GM19438 (cell line): Measurements from ENCODE around the gene BLTP3B.

Experiments
- ATAC-seq: cut with Tn5 transposase; IDR thresholded peaks from one replicate; pipeline ENCODE4 v1.9.1; 2021; ENCODE audit warnings: low read depth; ENCODE audit not compliant: unreplicated experiment

BLTP3B gene

GRCh38 chr12:100165356-100165755, 22.7 kb upstream of the BLTP3B start:
- no peak for ATAC-seq

GRCh38 chr12:100164153-100164704, 21.6 kb upstream of the BLTP3B start:
- ATAC-seq: no peak

GRCh38 chr12:100163416-100164152, 20.9 kb upstream of the BLTP3B start:
- ATAC-seq: peak; percentile 100

GRCh38 chr12:100159391-100160104, 16.9 kb upstream of the BLTP3B start:
- no peak for ATAC-seq

DNA sequence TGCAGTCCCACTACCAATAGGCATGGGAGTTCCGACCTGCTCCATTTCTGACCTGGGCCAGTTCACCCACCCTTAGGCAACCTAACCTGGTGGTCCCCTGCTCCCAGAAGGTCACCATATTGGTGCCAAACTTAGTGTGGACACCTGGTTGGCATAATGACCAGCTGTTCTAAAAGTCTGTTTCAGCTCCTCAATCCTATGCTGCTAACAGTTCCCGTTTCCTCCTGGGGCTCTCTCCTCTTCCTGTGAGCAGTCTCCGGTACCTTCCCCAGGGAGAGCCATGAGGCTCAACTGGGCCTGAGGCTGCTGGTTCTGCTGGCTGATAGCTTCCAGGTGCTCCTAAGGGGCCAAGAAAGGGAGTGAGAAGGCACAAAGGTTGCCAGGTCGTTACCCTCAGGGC, 15.9 kb upstream of the BLTP3B start:
- ATAC-seq: no peak

DNA sequence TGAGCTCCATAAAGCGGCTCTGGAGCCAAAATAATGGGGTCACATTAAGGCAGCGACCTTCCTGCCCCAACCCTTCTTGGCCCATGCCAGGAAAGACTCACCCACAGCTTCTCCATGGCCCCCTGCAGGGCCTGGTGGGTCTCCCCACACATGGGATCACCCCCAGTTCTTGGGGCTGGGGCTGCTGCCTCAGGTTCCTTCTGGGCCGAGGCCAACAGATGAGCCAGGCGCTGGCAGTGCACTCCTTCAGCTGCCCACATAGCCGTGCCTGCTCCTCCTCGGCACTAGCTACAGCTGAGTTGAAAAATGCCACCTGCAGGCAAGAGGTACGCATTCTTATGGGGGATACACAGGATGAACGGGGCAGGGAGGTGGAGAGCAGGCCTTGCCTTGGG, 14.8 kb upstream of the BLTP3B start:
- ATAC-seq: no peak

DNA sequence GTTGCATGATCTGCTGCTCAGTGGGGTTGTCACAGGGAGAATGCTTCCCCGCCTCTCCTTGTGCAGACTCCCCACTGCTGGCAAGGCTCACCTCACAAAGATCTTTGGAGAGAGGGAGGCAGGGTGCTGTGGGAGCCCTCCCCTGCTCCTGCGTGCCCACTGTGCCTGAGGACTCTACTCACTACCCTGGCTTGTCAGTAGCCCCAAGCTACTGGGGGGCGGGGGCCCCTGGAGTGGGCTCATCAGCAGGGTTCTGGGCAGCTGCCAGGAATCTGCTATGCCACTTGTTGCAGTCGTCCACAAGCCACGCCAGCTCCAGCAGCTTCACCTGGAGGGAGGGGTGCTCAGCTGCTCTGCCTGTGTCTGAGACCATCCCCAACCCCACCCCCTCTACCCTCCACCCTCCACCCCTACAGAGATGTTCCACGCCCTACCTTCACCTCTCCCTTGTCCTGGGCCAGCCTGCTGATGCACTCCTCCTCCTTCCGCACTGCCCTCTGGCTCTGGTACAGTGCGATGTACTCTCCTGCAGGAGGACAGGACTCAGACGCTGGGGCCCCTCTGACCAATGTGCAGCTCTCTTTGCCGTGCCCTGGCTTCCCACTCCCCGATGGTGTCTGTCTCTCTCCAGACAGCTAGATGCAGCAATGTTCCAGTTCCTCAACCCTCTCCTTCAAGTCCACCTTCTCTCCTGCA, 14.2 kb upstream of the BLTP3B start:
- no peak for ATAC-seq

DNA sequence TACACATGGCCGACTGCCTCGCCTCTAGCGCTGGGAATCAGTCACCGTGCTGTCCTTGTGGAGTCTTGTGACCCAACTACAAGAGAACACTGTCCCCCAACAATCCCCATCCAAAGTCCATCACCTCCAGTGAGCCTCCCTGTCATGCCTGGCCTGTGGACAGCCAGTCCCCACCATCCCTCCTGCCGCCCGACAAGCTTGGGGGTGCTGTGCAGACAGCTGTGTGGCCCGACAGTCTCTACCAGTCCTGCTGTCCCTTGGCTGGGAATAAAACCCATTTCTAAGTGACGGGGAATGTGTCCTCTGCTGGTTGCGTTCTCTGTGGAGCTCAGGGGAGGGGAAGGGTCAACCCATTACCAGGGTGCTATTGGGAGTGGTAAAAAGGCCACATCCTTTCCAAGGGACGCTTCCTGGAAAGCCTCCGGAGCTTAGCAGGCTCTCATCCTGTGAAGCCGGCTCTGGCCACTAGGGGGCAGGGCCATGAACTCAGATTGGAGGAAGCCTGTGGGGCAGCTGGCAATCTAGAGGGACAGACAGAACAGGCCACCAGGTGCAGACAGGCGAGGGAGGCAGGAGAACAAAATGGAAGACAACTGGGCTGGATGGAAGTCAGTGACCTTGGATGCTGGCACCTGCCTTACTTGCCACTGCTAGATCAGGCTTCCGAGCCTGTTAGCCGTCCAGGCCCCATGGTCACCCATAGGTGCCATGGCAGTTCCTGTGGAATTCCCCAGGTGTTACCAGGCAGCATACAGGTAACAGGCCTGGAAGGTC, 12.0 kb upstream of the BLTP3B start:
- ATAC-seq: peak; percentile 65

DNA sequence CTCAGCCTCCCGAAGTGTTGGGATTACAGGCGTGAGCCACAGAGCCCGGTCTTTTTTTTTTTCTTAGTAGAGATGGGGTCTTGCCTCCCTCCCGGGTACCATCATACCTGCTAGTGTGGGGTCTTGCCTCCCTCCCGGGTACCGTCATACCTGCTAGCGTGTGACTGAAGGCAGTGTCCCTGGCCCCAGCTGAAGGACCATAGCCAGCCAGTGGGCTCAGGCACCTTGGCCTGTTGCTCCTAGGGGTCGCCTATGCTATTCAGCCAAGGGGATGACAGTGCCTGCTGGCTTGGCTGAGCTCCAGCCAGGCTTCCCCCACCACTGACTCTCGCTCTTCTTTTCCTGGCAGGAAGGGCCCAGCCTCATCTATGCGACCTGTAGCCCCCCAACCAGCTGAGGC, 10.5 kb upstream of the BLTP3B start:
- ATAC-seq: no peak

GRCh38 chr12:100151769-100152168, 9.1 kb upstream of the BLTP3B start:
- no peak for ATAC-seq

- ATAC-seq: no peak
Measured at GRCh38 chr12:100146252-100146651, 3.6 kb upstream of the BLTP3B start.

- ATAC-seq: no peak
Measured at GRCh38 chr12:100145643-100146042, 3.0 kb upstream of the BLTP3B start.

DNA sequence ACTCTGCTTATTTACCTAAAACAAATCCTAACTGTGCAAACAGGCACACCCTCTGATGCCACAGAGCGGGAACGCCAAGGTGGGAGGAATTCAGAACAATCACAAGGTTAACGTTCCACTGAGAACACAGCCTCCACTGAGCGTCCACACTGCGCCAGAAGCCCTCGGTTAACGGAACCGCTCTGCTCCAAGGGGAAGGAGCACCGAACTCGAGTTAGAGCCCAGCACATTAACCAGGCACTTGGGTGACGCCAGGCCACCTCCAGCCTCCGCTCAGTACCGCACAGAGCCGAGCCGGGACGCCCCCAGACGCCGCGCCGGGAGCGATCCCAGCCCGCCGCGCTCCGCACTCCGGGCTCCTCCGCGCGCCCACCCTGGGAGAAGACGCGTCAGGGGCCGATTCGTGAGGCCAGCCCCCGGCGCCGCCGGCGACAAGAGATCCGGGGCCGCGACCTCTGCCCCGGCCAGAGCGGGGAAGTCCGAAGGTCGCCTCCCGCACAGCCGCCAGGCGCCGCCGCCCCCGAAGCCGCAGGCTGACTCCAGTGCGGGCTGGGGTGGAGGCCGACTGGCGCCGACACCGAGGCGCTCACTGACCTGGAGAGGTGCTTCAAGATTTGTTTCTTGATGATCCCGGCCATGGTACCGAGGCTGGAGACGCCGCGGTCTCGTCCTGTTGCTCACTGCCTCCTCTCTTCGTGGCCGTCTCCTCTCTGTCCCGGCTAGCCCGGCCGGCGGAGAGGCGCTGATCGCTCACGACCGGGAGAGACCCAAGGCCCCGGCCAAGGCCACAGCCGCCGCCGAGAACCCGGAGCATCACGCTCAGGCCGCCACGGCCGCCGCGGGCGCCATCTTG, 450 bp downstream of the BLTP3B start:
- ATAC-seq: peak; percentile 49

DNA sequence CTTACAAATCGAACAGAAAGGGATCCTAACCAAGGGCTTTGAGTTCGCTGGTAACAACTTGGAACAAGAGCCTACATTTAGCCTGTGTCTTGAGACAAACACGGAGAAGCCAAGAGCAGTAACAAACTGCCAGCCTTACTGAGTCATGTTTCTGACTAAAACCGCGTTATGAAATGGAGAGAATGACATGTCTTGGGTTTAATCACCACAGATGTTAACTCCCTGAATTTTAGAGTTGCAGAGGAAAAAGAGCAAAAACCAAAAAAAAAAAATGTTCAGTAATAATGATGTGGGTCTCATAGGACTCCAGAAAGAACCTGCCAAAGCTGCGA, 1.0 kb downstream of the BLTP3B start:
- no peak for ATAC-seq

- ATAC-seq: no peak
Measured at GRCh38 chr12:100138803-100139098, 3.9 kb downstream of the BLTP3B start.

GRCh38 chr12:100138048-100138802, 4.4 kb downstream of the BLTP3B start:
- no peak for ATAC-seq

DNA sequence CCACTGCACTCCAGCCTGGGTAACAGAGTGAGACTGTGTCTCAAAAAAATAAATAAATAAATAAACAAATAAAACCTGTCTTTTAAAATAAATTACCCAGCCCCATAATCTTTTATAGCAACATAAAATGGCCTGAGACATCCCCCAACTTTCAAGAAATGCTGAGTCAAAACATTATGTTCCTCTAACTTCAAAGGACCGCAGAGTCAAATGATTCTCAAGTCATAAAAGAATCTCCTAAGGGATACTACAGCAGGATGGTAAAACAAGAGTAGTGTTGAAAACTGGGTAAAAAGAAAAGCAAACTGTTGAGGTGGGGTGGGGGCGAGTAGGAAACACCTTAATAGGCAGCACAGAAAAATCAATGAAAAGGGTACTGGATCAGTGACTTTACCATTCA, 9.5 kb downstream of the BLTP3B start:
- ATAC-seq: no peak

DNA sequence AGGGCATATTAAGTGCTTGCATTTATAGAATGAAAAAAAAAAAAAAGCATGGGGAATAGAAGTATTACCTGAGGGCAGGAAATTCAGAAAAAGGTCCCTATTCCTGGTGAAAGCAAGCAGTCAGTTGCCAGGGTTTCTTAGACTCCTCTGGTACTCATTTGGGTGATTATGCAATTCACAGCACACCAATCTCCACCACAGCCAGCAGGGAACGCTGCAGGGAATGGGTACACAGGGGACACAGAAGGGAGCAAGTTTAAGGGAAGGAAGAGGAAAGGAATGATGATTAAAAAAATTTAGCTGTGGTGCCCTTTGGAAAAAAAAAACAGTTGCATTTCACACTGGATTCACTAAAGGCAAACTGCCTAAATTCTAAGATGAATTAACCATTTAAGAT, 14.2 kb downstream of the BLTP3B start:
- ATAC-seq: no peak

GRCh38 chr12:100127766-100128511, 14.7 kb downstream of the BLTP3B start:
- ATAC-seq: no peak
